Measurements from ENCODE around the gene NCOA5.

- no peak for TF ChIP-seq EZH2phosphoT487 (IDR thresholded peaks at IDR 0.05; ENCODE audit: unreplicated experiment)
- no peak for TF ChIP-seq POLR2AphosphoS5 (IDR thresholded peaks at IDR 0.05; ENCODE audit: low read depth)
- no peak for TF ChIP-seq CTCF (conservative IDR thresholded peaks at IDR 0.05; ENCODE audit: low read depth in 2 of 2)
- TF ChIP-seq REST (IDR thresholded peaks at IDR 0.05; ENCODE audit: unreplicated experiment), result no peak
- no peak for TF ChIP-seq CREB1 (CRISPR knock-in tag; IDR thresholded peaks at IDR 0.05; ENCODE audit: low read depth)
- TF ChIP-seq EZH2 (IDR thresholded peaks at IDR 0.05; ENCODE audit: low read depth, unreplicated experiment), result no peak
- TF ChIP-seq JUNB (IDR thresholded peaks at IDR 0.05; ENCODE audit: unreplicated experiment), result no peak
- no peak for TF ChIP-seq ETS1 (IDR thresholded peaks at IDR 0.05)
- no peak for TF ChIP-seq ZNF331 (CRISPR knock-in tag; IDR thresholded peaks at IDR 0.05; ENCODE audit: low read depth)
- no peak for TF ChIP-seq NANOG (IDR thresholded peaks at IDR 0.05; ENCODE audit: borderline replicate concordance)
- no peak for TF ChIP-seq STAT1 (IDR thresholded peaks at IDR 0.05; ENCODE audit: unreplicated experiment)
- TF ChIP-seq ZNF114 (CRISPR knock-in tag; IDR thresholded peaks at IDR 0.05), result no peak
- TF ChIP-seq ZNF462 (CRISPR knock-in tag; IDR thresholded peaks at IDR 0.05), result no peak
Observed at GRCh38 chr20:46050885-46051284, 38.9 kb downstream of the NCOA5 start.
